ENCODE data around the gene NHS.
"Not testable (repeated sequence)": the region's sequence is repeated elsewhere in the genome, so short reads cannot be mapped to it uniquely, and the experiment has no call there.

NHS gene

GRCh38 chrX:17501746-17502145, 126.7 kb downstream of the NHS start:
- no peak for DNase-seq

- DNase-seq: not testable (repeated sequence)
Measured at GRCh38 chrX:17506352-17506751, 131.4 kb downstream of the NHS start.

GRCh38 chrX:17511556-17511955, 136.6 kb downstream of the NHS start:
- no peak for DNase-seq

GRCh38 chrX:17519358-17519757, 144.4 kb downstream of the NHS start:
- DNase-seq: no peak

GRCh38 chrX:17520016-17520615, 145.1 kb downstream of the NHS start:
- no peak for DNase-seq

GRCh38 chrX:17521871-17522693, 147.1 kb downstream of the NHS start:
- no peak for DNase-seq

GRCh38 chrX:17525266-17525665, 150.3 kb downstream of the NHS start:
- DNase-seq: no peak

- no peak for DNase-seq
Measured at GRCh38 chrX:17525762-17526555, 151.0 kb downstream of the NHS start.

- DNase-seq: no peak
Measured at GRCh38 chrX:17527135-17527701, 152.2 kb downstream of the NHS start.

GRCh38 chrX:17527922-17528321, 152.9 kb downstream of the NHS start:
- DNase-seq: no peak

GRCh38 chrX:17529151-17529745, 154.2 kb downstream of the NHS start:
- DNase-seq: no peak

GRCh38 chrX:17531500-17531899, 156.5 kb downstream of the NHS start:
- no peak for DNase-seq

- DNase-seq: no peak
Measured at GRCh38 chrX:17535229-17535628, 160.2 kb downstream of the NHS start.

GRCh38 chrX:17537723-17538243, 162.8 kb downstream of the NHS start:
- no peak for DNase-seq

GRCh38 chrX:17542123-17542522, 167.1 kb downstream of the NHS start:
- no peak for DNase-seq

- no peak for DNase-seq
Measured at GRCh38 chrX:17544821-17545220, 169.8 kb downstream of the NHS start.

- DNase-seq: no peak
Measured at GRCh38 chrX:17546356-17546755, 171.4 kb downstream of the NHS start.

- no peak for DNase-seq
Measured at GRCh38 chrX:17547658-17548057, 172.7 kb downstream of the NHS start.

GRCh38 chrX:17549107-17549651, 174.2 kb downstream of the NHS start:
- DNase-seq: no peak

GRCh38 chrX:17550011-17550410, 175.0 kb downstream of the NHS start:
- no peak for DNase-seq

GRCh38 chrX:17552044-17552650, 177.1 kb downstream of the NHS start:
- DNase-seq: no peak

- no peak for DNase-seq
Measured at GRCh38 chrX:17553469-17553868, 178.5 kb downstream of the NHS start.

All from activated gamma-delta T cell treated with Interleukin-2 at 50 U/mL for 16 hours (primary cell).